GM21619 (cell line): ENCODE measurements around the gene PLTP.

Experiments
- ATAC-seq: cut with Tn5 transposase; IDR thresholded peaks from one replicate; pipeline ENCODE4 v1.9.1; 2021; ENCODE audit not compliant: unreplicated experiment

The PLTP gene

GRCh38 chr20:45921337-45922189 is 9.6 kb upstream of the PLTP start:
- ATAC-seq: no peak

- no peak for ATAC-seq
Observed at GRCh38 chr20:45920462-45921336, 8.7 kb upstream of the PLTP start.

GRCh38 chr20:45919542-45920399 is 7.8 kb upstream of the PLTP start:
- ATAC-seq: no peak

- no peak for ATAC-seq
Observed at GRCh38 chr20:45918779-45919537, 7.0 kb upstream of the PLTP start.

- ATAC-seq: no peak
Observed at GRCh38 chr20:45918182-45918737, 6.3 kb upstream of the PLTP start.

GRCh38 chr20:45917790-45918141 is 5.8 kb upstream of the PLTP start:
- ATAC-seq: no peak

GRCh38 chr20:45913116-45913515 is 1.2 kb upstream of the PLTP start:
- ATAC-seq: no peak

GRCh38 chr20:45912344-45912682 is 358 bp upstream of the PLTP start:
- no peak for ATAC-seq

GRCh38 chr20:45910670-45911485 is 1.1 kb downstream of the PLTP start:
- ATAC-seq: peak; percentile 89

GRCh38 chr20:45909817-45910669 is 1.9 kb downstream of the PLTP start:
- no peak for ATAC-seq

GRCh38 chr20:45909336-45909808 is 2.6 kb downstream of the PLTP start:
- no peak for ATAC-seq

GRCh38 chr20:45908084-45908483 is 3.9 kb downstream of the PLTP start:
- no peak for ATAC-seq

GRCh38 chr20:45907219-45907948 is 4.6 kb downstream of the PLTP start:
- ATAC-seq: no peak

- ATAC-seq: no peak
Observed at GRCh38 chr20:45905505-45906079, 6.4 kb downstream of the PLTP start.

- no peak for ATAC-seq
Observed at GRCh38 chr20:45904583-45905504, 7.1 kb downstream of the PLTP start.

GRCh38 chr20:45902199-45902701 is 9.7 kb downstream of the PLTP start:
- no peak for ATAC-seq
